ENCODE measurements around the gene MFN1.

Gene MFN1

DNA sequence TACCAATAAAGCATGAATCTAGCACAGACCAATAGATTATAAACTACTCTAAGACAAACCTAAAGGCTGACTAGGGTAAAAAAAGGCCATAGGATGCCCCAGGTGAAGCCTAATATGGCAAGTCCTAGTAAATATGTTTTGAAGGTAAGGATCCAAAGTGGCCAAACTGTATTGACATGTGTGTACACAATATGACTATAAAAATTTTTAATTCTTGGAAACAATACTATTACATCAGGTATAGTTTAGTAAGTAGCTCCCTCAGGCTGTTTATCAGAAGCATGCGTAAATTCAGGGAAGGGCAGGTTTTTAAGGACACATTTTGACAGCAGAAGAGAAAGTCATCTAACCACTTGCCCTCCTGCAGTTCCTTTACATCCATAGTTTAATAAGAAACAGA lies 84.9 kb downstream of the MFN1 start:
- DNase-seq = no peak

DNA sequence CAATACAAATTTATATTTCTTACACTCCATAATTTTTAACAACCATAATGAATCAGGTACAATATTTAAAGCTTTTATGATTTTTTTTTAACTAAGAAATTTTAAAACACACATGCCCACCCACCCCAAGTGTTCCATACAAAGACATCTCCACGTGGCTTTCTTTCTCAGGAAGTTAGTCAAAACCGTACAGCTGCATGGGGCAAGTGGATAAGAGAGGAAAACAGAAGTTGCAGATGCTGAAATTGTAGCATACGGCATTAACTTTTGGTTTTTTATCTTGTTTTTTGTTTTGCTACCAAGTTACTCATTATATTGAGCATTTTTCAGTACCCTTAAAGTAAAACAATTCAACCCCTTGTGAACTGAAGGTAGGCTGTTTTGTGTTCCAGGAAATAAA lies 89.0 kb downstream of the MFN1 start:
- no peak for DNase-seq

DNA sequence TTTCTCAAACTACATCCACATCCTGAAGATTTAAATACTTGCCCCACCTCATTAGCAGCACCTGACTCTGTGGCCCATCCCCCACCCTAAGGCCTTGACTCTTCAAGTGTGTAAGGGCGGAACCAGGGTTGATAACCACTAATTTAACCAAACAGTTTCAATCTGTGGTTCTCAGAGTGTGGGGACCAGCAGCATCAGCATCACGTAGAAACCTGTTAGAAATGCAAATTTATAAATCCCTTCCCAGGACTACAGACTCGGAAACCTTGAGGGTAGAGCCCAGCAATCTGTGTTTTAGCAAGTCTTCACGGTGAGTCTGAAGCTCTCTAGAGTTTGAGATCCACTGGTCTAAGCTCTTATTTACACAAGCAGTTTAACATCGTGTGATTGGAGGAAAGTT lies 91.3 kb downstream of the MFN1 start:
- no peak for DNase-seq

Data from fibroblast of skin of back (primary cell).